Cardiac muscle cell (in vitro differentiated cells and primary cell): Measurements from ENCODE around the gene CSE1L. TPM values are rescaled to one million over a fixed set of nuclear protein-coding genes. Genes with fewer than 3 reads are reported as not detected.

ENCODE experiments used
- DNase-seq, 2 donors: peaks; one replicate each; pipeline versions ENCODE4 v3.0.0 to v3.0.0-alpha.2; 2010 to 2017; ENCODE audit warnings: low read depth in 1 of 2, low spot score in 1 of 2
- H3K27ac ChIP-seq: fragments of 200-600 bp; sonication (generic); 2 replicates; pipeline ENCODE4 v1.5.1; 2016
- H3K27me3 ChIP-seq: fragments of 200-600 bp; sonication (generic); 2 replicates; pipeline ENCODE4 v1.6.0; 2016; ENCODE audit warnings: control low read depth
- H3K36me3 ChIP-seq: fragments of 200-600 bp; sonication (generic); 2 replicates; pipeline ENCODE4 v1.5.1; 2016; ENCODE audit warnings: control low read depth
- H3K4me1 ChIP-seq: fragments of 200-600 bp; sonication (generic); 2 replicates; pipeline ENCODE4 v1.8.1; 2017; ENCODE audit warnings: low read depth, mild to moderate bottlenecking, mixed run types
- H3K4me3 ChIP-seq: fragments of 200-600 bp; sonication (generic); 2 replicates; pipeline ENCODE4 v1.5.1; 2016; ENCODE audit warnings: mild to moderate bottlenecking
- H3K9me3 ChIP-seq: fragments of 200-600 bp; sonication (generic); 2 replicates; pipeline ENCODE4 v1.5.1; 2017; ENCODE audit warnings: low read depth, mild to moderate bottlenecking, control low read depth
- polyA plus RNA-seq: library from polyadenylated mRNA; unstranded; fragments of >200 nt; fragmentation: Nextera tagmentation; extraction: Ambion mirVana; gene quantifications from 2 replicates; pipeline ENCODE4 v1.2.1, GENCODE V29; 2016
- total RNA-seq: library from RNA; depleted of rRNA; stranded (reverse); fragments of >200 nt; gene quantifications from 2 replicates; pipeline ENCODE4 v1.2.3, GENCODE V29; 2016
- TF ChIP-seq, protein P1 (sequence below): IDR thresholded peaks from 2 replicates; pipeline ENCODE4 v1.5.1; 2012; ENCODE audit warnings: low read depth, mild to moderate bottlenecking, low read length

Gene CSE1L
- total and polyA plus RNA-seq, 2 experiments from 2014 or later, result 54.7 to 78.9 TPM

- no peaks in the 10 kb centered on the region for H3K27me3 ChIP-seq
- no peaks in the 10 kb centered on the region for H3K9me3 ChIP-seq
- DNase-seq, result no peak
- peaks cover 15% of the 10 kb centered on the region for H3K36me3 ChIP-seq
- H3K4me1 ChIP-seq, result no peaks in the 10 kb centered on the region
- no peak overlapping the region for H3K27ac ChIP-seq
- H3K4me3 ChIP-seq, result no peak overlapping the region
- TF ChIP-seq, protein P1, sequence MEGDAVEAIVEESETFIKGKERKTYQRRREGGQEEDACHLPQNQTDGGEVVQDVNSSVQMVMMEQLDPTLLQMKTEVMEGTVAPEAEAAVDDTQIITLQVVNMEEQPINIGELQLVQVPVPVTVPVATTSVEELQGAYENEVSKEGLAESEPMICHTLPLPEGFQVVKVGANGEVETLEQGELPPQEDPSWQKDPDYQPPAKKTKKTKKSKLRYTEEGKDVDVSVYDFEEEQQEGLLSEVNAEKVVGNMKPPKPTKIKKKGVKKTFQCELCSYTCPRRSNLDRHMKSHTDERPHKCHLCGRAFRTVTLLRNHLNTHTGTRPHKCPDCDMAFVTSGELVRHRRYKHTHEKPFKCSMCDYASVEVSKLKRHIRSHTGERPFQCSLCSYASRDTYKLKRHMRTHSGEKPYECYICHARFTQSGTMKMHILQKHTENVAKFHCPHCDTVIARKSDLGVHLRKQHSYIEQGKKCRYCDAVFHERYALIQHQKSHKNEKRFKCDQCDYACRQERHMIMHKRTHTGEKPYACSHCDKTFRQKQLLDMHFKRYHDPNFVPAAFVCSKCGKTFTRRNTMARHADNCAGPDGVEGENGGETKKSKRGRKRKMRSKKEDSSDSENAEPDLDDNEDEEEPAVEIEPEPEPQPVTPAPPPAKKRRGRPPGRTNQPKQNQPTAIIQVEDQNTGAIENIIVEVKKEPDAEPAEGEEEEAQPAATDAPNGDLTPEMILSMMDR, result no peak
Observed at GRCh38 chr20:49138431-49138830, 92.3 kb downstream of the CSE1L start.

DNA sequence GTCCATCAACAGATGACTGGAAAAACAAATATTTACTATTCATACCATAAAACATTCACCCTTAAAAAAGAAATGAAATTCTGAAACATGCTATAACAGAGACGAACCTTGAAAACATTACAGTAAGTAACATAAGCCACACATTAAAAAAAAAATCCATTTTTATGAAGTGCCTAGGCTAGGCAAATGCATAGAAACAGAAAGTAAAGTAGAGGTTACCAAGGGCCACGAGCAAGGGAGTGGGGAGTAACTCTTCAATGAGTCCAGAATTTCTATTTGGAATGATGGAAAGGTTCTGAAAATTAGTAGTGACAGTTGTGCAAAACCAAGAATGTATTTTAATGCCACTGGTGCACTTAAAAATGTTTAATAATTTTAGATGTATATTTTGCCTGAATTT lies 94.3 kb downstream of the CSE1L start:
- Histone ChIP-seq H3K4me3 (no peak overlapping the region), H3K36me3 (peaks cover 12% of the 10 kb centered on the region), H3K27me3 (no peaks in the 10 kb centered on the region), H3K9me3 (no peaks in the 10 kb centered on the region), H3K27ac (no peak overlapping the region), H3K4me1 (no peaks in the 10 kb centered on the region)
- no peak for DNase-seq
- TF ChIP-seq, protein P1, result no peak

GRCh38 chr20:49140834-49141233 lies 94.7 kb downstream of the CSE1L start:
- TF ChIP-seq, protein P1, result no peak
- Histone ChIP-seq H3K36me3 (peaks cover 8% of the 10 kb centered on the region), H3K27me3 (no peaks in the 10 kb centered on the region), H3K4me3 (no peak overlapping the region), H3K27ac (no peak overlapping the region), H3K4me1 (no peaks in the 10 kb centered on the region), H3K9me3 (no peaks in the 10 kb centered on the region)
- no peak for DNase-seq

Other genes with a start within 250 kb of the CSE1L start
- gene PREX1, start 218.3 kb upstream of the CSE1L start, total RNA-seq, result 12.5 and 15.3 TPM in 2 replicates
- 4.5 and 7.4 TPM in 2 replicates for gene PREX1, start 218.3 kb upstream of the CSE1L start, polyA plus RNA-seq
- gene ARFGEF2, start 124.6 kb upstream of the CSE1L start, total RNA-seq, result 20.5 and 20.6 TPM in 2 replicates
- 7.0 and 8.5 TPM in 2 replicates for gene ARFGEF2, start 124.6 kb upstream of the CSE1L start, polyA plus RNA-seq
- 54.4 and 70.1 TPM in 2 replicates for gene STAU1, start 142.0 kb downstream of the CSE1L start, total RNA-seq
- 62.6 and 77.1 TPM in 2 replicates for gene STAU1, start 142.0 kb downstream of the CSE1L start, polyA plus RNA-seq
- gene DDX27, start 173.1 kb downstream of the CSE1L start, total RNA-seq, result 19.4 and 25.3 TPM in 2 replicates
- 27.8 and 35.5 TPM in 2 replicates for gene DDX27, start 173.1 kb downstream of the CSE1L start, polyA plus RNA-seq
- 5.9 and 8.2 TPM in 2 replicates for gene ZNFX1, start 231.7 kb downstream of the CSE1L start, total RNA-seq
- 5.0 and 6.2 TPM in 2 replicates for gene ZNFX1, start 231.7 kb downstream of the CSE1L start, polyA plus RNA-seq